DOHH2 (cell line): Measurements from ENCODE around the gene PRKCH.

Source experiments
- H3F3A ChIP-seq: fragments of 200-600 bp; sonication (generic), shearing (Covaris generic); 2 replicates; pipeline ENCODE4 v1.6.0; 2016; ENCODE audit warnings: antibody characterized with exemption, mild to moderate bottlenecking; ENCODE audit not compliant: control insufficient read depth, insufficient read depth
- H3K27ac ChIP-seq: fragments of 200-600 bp; sonication (generic); 2 replicates; pipeline ENCODE4 v1.5.1; 2014; ENCODE audit warnings: low read depth, mild to moderate bottlenecking, low read length, moderate library complexity
- H3K27me3 ChIP-seq: fragments of 200-600 bp; sonication (generic); 2 replicates; pipeline ENCODE4 v1.6.1; 2014; ENCODE audit warnings: mild to moderate bottlenecking, low read length, mixed read lengths; ENCODE audit not compliant: control insufficient read depth
- H3K36me3 ChIP-seq: fragments of 200-600 bp; sonication (generic); 2 replicates; pipeline ENCODE4 v1.6.1; 2014; ENCODE audit warnings: mild to moderate bottlenecking, low read length, moderate library complexity, mixed read lengths; ENCODE audit not compliant: control insufficient read depth
- H3K4me1 ChIP-seq: fragments of 200-600 bp; sonication (generic); 2 replicates; pipeline ENCODE4 v1.6.1; 2014; ENCODE audit warnings: mild to moderate bottlenecking, low read length, mixed read lengths; ENCODE audit not compliant: control insufficient read depth
- H3K4me2 ChIP-seq: fragments of 200-600 bp; sonication (generic); 2 replicates; pipeline ENCODE4 v1.6.0; 2014; ENCODE audit warnings: mild to moderate bottlenecking, low read length, moderate library complexity
- H3K4me3 ChIP-seq: fragments of 200-600 bp; sonication (generic); 2 replicates; pipeline ENCODE4 v1.5.1; 2014; ENCODE audit warnings: mild to moderate bottlenecking, low read length, mixed read lengths
- H3K79me2 ChIP-seq: fragments of 200-600 bp; sonication (generic); 2 replicates; pipeline ENCODE4 v1.6.1; 2014; ENCODE audit warnings: mild to moderate bottlenecking, low read length, mixed read lengths; ENCODE audit not compliant: control insufficient read depth
- H3K9me2 ChIP-seq: fragments of 200-600 bp; sonication (generic); replicated peaks from 2 replicates; pipeline ENCODE4 v1.6.1; 2014; ENCODE audit warnings: mild to moderate bottlenecking, low read length, mixed read lengths; ENCODE audit not compliant: control insufficient read depth
- H3K9me3 ChIP-seq: fragments of 200-600 bp; sonication (generic); 2 replicates; pipeline ENCODE4 v1.6.1; 2014; ENCODE audit warnings: antibody characterized with exemption, low read length, mixed read lengths; ENCODE audit not compliant: control insufficient read depth, insufficient read depth
- H4K20me1 ChIP-seq: fragments of 200-600 bp; sonication (generic); 2 replicates; pipeline ENCODE4 v1.6.0; 2014; ENCODE audit warnings: low read depth, mild to moderate bottlenecking, antibody characterized with exemption, low read length, moderate library complexity; ENCODE audit not compliant: control insufficient read depth, insufficient read depth
- CTCF ChIP-seq: fragments of 200-600 bp; sonication (generic); IDR thresholded peaks from one replicate; pipeline ENCODE4 v1.5.1; 2014; ENCODE audit warnings: antibody characterized with exemption, mild to moderate bottlenecking, low read depth, low read length; ENCODE audit not compliant: poor library complexity, severe bottlenecking
- EZH2phosphoT487 ChIP-seq: fragments of 200-600 bp; sonication (generic); IDR thresholded peaks from 2 replicates; pipeline ENCODE4 v1.6.1; 2017; ENCODE audit warnings: borderline replicate concordance, mild to moderate bottlenecking, antibody characterized with exemption, low read length, moderate library complexity, mixed read lengths

PRKCH gene

DNA sequence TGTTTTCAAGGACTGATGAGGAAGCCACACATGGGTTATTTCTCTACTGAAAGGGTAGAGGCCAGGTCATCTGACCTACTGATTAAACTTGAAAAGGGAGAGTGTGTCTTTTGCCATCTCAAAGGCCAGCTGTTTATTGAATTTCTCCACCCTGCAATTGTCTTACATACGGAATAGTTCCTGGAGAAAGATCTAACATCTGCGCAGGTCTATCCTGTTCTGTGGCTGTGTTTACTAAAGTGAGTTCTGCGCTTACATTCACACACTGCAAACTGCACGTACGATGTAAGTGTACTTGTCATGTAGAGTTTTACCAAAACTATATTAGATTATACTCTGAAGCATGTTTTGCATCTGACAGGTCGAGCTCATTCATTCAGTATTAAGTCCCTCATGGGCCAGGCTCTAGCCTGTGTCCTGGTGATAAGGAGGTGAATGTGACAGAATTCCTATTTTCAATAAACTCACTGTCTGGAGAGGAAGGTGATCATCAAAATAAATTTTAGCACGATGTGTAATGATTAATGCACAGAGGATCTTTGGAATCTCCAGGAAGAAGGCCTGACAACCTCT lies 96.6 kb downstream of the PRKCH start:
- Histone ChIP-seq H3K27ac (no peak overlapping the region), H3K9me2 (no peaks in the 10 kb centered on the region), H3K4me2 (no peak overlapping the region), H3K4me1 (no peaks in the 10 kb centered on the region), H3K36me3 (no peaks in the 10 kb centered on the region), H3K27me3 (no peaks in the 10 kb centered on the region), H3K4me3 (no peak overlapping the region), H3K79me2 (no peaks in the 10 kb centered on the region), H4K20me1 (no peaks in the 10 kb centered on the region), H3F3A (no peaks in the 10 kb centered on the region), H3K9me3 (no peaks in the 10 kb centered on the region)
- no peak for TF ChIP-seq EZH2phosphoT487
- TF ChIP-seq CTCF = no peak

GRCh38 chr14:61418746-61419145 lies 97.4 kb downstream of the PRKCH start:
- H3K79me2 ChIP-seq = no peaks in the 10 kb centered on the region
- H3K36me3 ChIP-seq = no peaks in the 10 kb centered on the region
- no peak overlapping the region for H3K27ac ChIP-seq
- H3K9me2 ChIP-seq = no peaks in the 10 kb centered on the region
- H3K27me3 ChIP-seq = no peaks in the 10 kb centered on the region
- TF ChIP-seq EZH2phosphoT487 (no peak), CTCF (no peak)
- no peaks in the 10 kb centered on the region for H3K4me1 ChIP-seq
- H3K9me3 ChIP-seq = no peaks in the 10 kb centered on the region
- H4K20me1 ChIP-seq = no peaks in the 10 kb centered on the region
- no peak overlapping the region for H3K4me2 ChIP-seq
- H3K4me3 ChIP-seq = no peak overlapping the region
- no peaks in the 10 kb centered on the region for H3F3A ChIP-seq

GRCh38 chr14:61419201-61419600 lies 97.8 kb downstream of the PRKCH start:
- Histone ChIP-seq H3K9me2 (no peaks in the 10 kb centered on the region), H4K20me1 (no peaks in the 10 kb centered on the region), H3K9me3 (no peaks in the 10 kb centered on the region), H3K4me1 (no peaks in the 10 kb centered on the region), H3K36me3 (no peaks in the 10 kb centered on the region), H3K27ac (no peak overlapping the region), H3K4me3 (no peak overlapping the region), H3K79me2 (no peaks in the 10 kb centered on the region), H3K4me2 (no peak overlapping the region), H3F3A (no peaks in the 10 kb centered on the region), H3K27me3 (no peaks in the 10 kb centered on the region)
- no peak for TF ChIP-seq CTCF
- no peak for TF ChIP-seq EZH2phosphoT487
